DMS53 (cell line): ENCODE measurements around the gene CLIP2.
A peak's percentile ranks its signal among the peaks of the same experiment; 100 is the strongest.

Experiments
- DNase-seq: peaks from one replicate; lab custom pipeline; 2025; lab: John Stamatoyannopoulos, UW

The CLIP2 gene

GRCh38 chr7:74271742-74272141, 17.5 kb upstream of the CLIP2 start:
- no peak for DNase-seq

GRCh38 chr7:74272305-74273038, 16.7 kb upstream of the CLIP2 start:
- DNase-seq, result no peak

GRCh38 chr7:74275401-74275881, 13.8 kb upstream of the CLIP2 start:
- peak; percentile 68 for DNase-seq

GRCh38 chr7:74277636-74278035, 11.6 kb upstream of the CLIP2 start:
- DNase-seq, result no peak

- no peak for DNase-seq
Measured at GRCh38 chr7:74280985-74281384, 8.2 kb upstream of the CLIP2 start.

- no peak for DNase-seq
Measured at GRCh38 chr7:74282748-74283459, 6.3 kb upstream of the CLIP2 start.

GRCh38 chr7:74283858-74284447, 5.3 kb upstream of the CLIP2 start:
- DNase-seq, result peak; percentile 30

- peak; percentile 61 for DNase-seq
Measured at GRCh38 chr7:74284781-74285259, 4.4 kb upstream of the CLIP2 start.

GRCh38 chr7:74286131-74286530, 3.1 kb upstream of the CLIP2 start:
- no peak for DNase-seq

GRCh38 chr7:74287303-74288033, 1.7 kb upstream of the CLIP2 start:
- peak; percentile 30 for DNase-seq

GRCh38 chr7:74288034-74288881, 949 bp upstream of the CLIP2 start:
- peak; percentile 56 for DNase-seq

- DNase-seq, result peak; percentile 56
Measured at GRCh38 chr7:74289659-74290552, 699 bp downstream of the CLIP2 start.

- peak; percentile 54 for DNase-seq
Measured at GRCh38 chr7:74290553-74290950, 1.3 kb downstream of the CLIP2 start.

GRCh38 chr7:74290981-74291441, 1.8 kb downstream of the CLIP2 start:
- peak; percentile 64 for DNase-seq

GRCh38 chr7:74291535-74291934, 2.3 kb downstream of the CLIP2 start:
- DNase-seq, result no peak

GRCh38 chr7:74292757-74293576, 3.8 kb downstream of the CLIP2 start:
- DNase-seq, result no peak

- DNase-seq, result no peak
Measured at GRCh38 chr7:74293577-74293908, 4.3 kb downstream of the CLIP2 start.

GRCh38 chr7:74294191-74294998, 5.2 kb downstream of the CLIP2 start:
- DNase-seq, result no peak
